ENCODE measurements around the gene SLCO1B1.

- TF ChIP-seq, protein P1, sequence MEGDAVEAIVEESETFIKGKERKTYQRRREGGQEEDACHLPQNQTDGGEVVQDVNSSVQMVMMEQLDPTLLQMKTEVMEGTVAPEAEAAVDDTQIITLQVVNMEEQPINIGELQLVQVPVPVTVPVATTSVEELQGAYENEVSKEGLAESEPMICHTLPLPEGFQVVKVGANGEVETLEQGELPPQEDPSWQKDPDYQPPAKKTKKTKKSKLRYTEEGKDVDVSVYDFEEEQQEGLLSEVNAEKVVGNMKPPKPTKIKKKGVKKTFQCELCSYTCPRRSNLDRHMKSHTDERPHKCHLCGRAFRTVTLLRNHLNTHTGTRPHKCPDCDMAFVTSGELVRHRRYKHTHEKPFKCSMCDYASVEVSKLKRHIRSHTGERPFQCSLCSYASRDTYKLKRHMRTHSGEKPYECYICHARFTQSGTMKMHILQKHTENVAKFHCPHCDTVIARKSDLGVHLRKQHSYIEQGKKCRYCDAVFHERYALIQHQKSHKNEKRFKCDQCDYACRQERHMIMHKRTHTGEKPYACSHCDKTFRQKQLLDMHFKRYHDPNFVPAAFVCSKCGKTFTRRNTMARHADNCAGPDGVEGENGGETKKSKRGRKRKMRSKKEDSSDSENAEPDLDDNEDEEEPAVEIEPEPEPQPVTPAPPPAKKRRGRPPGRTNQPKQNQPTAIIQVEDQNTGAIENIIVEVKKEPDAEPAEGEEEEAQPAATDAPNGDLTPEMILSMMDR (conservative IDR thresholded peaks at IDR 0.05; ENCODE audit: low read depth, low read length) = no peak
- no peak for TF ChIP-seq EZH2phosphoT487 (IDR thresholded peaks at IDR 0.05; ENCODE audit: borderline replicate concordance, low read length)
Observed at GRCh38 chr12:21129351-21129750, 1.6 kb upstream of the SLCO1B1 start.

Data from PC-3 (cell line).